Cardiac muscle cell (in vitro differentiated cells and primary cell): Measurements from ENCODE around the gene FKBP5. TPM values are rescaled to one million over a fixed set of nuclear protein-coding genes. Genes with fewer than 3 reads are reported as not detected.

Source experiments
- DNase-seq, 2 donors: peaks; one replicate each; pipeline versions ENCODE4 v3.0.0 to v3.0.0-alpha.2; 2010 to 2017; ENCODE audit warnings: low read depth in 1 of 2, low spot score in 1 of 2
- H3K27ac ChIP-seq: fragments of 200-600 bp; sonication (generic); 2 replicates; pipeline ENCODE4 v1.5.1; 2016
- H3K27me3 ChIP-seq: fragments of 200-600 bp; sonication (generic); 2 replicates; pipeline ENCODE4 v1.6.0; 2016; ENCODE audit warnings: control low read depth
- H3K36me3 ChIP-seq: fragments of 200-600 bp; sonication (generic); 2 replicates; pipeline ENCODE4 v1.5.1; 2016; ENCODE audit warnings: control low read depth
- H3K4me1 ChIP-seq: fragments of 200-600 bp; sonication (generic); 2 replicates; pipeline ENCODE4 v1.8.1; 2017; ENCODE audit warnings: low read depth, mild to moderate bottlenecking, mixed run types
- H3K4me3 ChIP-seq: fragments of 200-600 bp; sonication (generic); 2 replicates; pipeline ENCODE4 v1.5.1; 2016; ENCODE audit warnings: mild to moderate bottlenecking
- H3K9me3 ChIP-seq: fragments of 200-600 bp; sonication (generic); 2 replicates; pipeline ENCODE4 v1.5.1; 2017; ENCODE audit warnings: low read depth, mild to moderate bottlenecking, control low read depth
- CTCF ChIP-seq: IDR thresholded peaks from 2 replicates; pipeline ENCODE4 v1.5.1; 2012; ENCODE audit warnings: low read depth, mild to moderate bottlenecking, low read length
- polyA plus RNA-seq: library from polyadenylated mRNA; unstranded; fragments of >200 nt; fragmentation: Nextera tagmentation; extraction: Ambion mirVana; gene quantifications from 2 replicates; pipeline ENCODE4 v1.2.1, GENCODE V29; 2016
- total RNA-seq: library from RNA; depleted of rRNA; stranded (reverse); fragments of >200 nt; gene quantifications from 2 replicates; pipeline ENCODE4 v1.2.3, GENCODE V29; 2016

The FKBP5 gene
- total and polyA plus RNA-seq, 2 experiments from 2014 or later = 32.4 to 53.0 TPM

- Histone ChIP-seq H3K27ac (no peak overlapping the region), H3K4me1 (no peaks in the 10 kb centered on the region), H3K9me3 (no peaks in the 10 kb centered on the region), H3K27me3 (no peaks in the 10 kb centered on the region), H3K36me3 (no peaks in the 10 kb centered on the region), H3K4me3 (no peak overlapping the region)
- DNase-seq = no peak
- no peak for TF ChIP-seq CTCF
These were observed 156.6 kb downstream of the FKBP5 start for GRCh38 chr6:35532126-35532525.

GRCh38 chr6:35524380-35525020 lies 164.2 kb downstream of the FKBP5 start:
- no peak for DNase-seq
- H3K36me3 ChIP-seq = no peaks in the 10 kb centered on the region
- no peak overlapping the region for H3K4me3 ChIP-seq
- H3K27ac ChIP-seq = no peak overlapping the region
- TF ChIP-seq CTCF = no peak
- H3K27me3 ChIP-seq = no peaks in the 10 kb centered on the region
- no peaks in the 10 kb centered on the region for H3K9me3 ChIP-seq
- no peaks in the 10 kb centered on the region for H3K4me1 ChIP-seq

Other genes with a start within 250 kb of the FKBP5 start
- gene FANCE, start 236.6 kb downstream of the FKBP5 start, total RNA-seq = 23.8 and 28.1 TPM in 2 replicates
- 19.4 and 21.3 TPM in 2 replicates for gene FANCE, start 236.6 kb downstream of the FKBP5 start, polyA plus RNA-seq
- 1,095 and 1,320 TPM in 2 replicates for gene RPL10A, start 220.5 kb downstream of the FKBP5 start, total RNA-seq
- gene RPL10A, start 220.5 kb downstream of the FKBP5 start, polyA plus RNA-seq = 390 and 521 TPM in 2 replicates
- 65.2 and 98.6 TPM in 2 replicates for gene TEAD3, start 191.8 kb downstream of the FKBP5 start, total RNA-seq
- gene TEAD3, start 191.8 kb downstream of the FKBP5 start, polyA plus RNA-seq = 64.0 and 78.3 TPM in 2 replicates
- 4.8 and 5.2 TPM in 2 replicates for gene TULP1, start 176.0 kb downstream of the FKBP5 start, total RNA-seq
- gene TULP1, start 176.0 kb downstream of the FKBP5 start, polyA plus RNA-seq = 0.92 and 5.9 TPM in 2 replicates
- gene ARMC12, start 48.1 kb upstream of the FKBP5 start, total RNA-seq = 0.56 and 4.1 TPM in 2 replicates
- gene ARMC12, start 48.1 kb upstream of the FKBP5 start, polyA plus RNA-seq = 2.3 and 4.9 TPM in 2 replicates
- gene CLPSL2, start 87.7 kb upstream of the FKBP5 start, total RNA-seq = not detected in 2 replicates
- 1.2 TPM in 1 of 2 replicates, not detected in the other for gene CLPSL2, start 87.7 kb upstream of the FKBP5 start, polyA plus RNA-seq
- gene CLPSL1, start 92.1 kb upstream of the FKBP5 start, total RNA-seq = not detected in 2 replicates
- gene CLPSL1, start 92.1 kb upstream of the FKBP5 start, polyA plus RNA-seq = not detected in 2 replicates
- gene CLPS, start 108.4 kb upstream of the FKBP5 start, total RNA-seq = not detected in 2 replicates
- gene CLPS, start 108.4 kb upstream of the FKBP5 start, polyA plus RNA-seq = not detected in 2 replicates
- not detected in 2 replicates for gene LHFPL5, start 116.4 kb upstream of the FKBP5 start, total RNA-seq
- not detected in 2 replicates for gene LHFPL5, start 116.4 kb upstream of the FKBP5 start, polyA plus RNA-seq
- 52.0 and 54.5 TPM in 2 replicates for gene SRPK1, start 232.2 kb upstream of the FKBP5 start, total RNA-seq
- gene SRPK1, start 232.2 kb upstream of the FKBP5 start, polyA plus RNA-seq = 37.6 and 50.6 TPM in 2 replicates